T-helper 1 cell (primary cell): ENCODE results near the gene CDH23.

ENCODE experiments used
- DNase-seq, 5 donors: peaks; one replicate each; pipeline ENCODE4 v3.0.0-alpha.2; 2012 to 2020

Gene CDH23

GRCh38 chr10:71806704-71807556 is 410.2 kb downstream of the CDH23 start:
- DNase-seq, result no peak

GRCh38 chr10:71807557-71808510 is 411.1 kb downstream of the CDH23 start:
- no peak for DNase-seq

- DNase-seq, result no peak
Observed at GRCh38 chr10:71809628-71810027, 412.9 kb downstream of the CDH23 start.

GRCh38 chr10:71810048-71810750 is 413.5 kb downstream of the CDH23 start:
- DNase-seq, result no peak

- no peak for DNase-seq
Observed at GRCh38 chr10:71811351-71811750, 414.6 kb downstream of the CDH23 start.

- peak; percentile 51 to 77 (median 67) for DNase-seq
Observed at GRCh38 chr10:71812016-71812912, 415.5 kb downstream of the CDH23 start.

GRCh38 chr10:71812913-71813590 is 416.3 kb downstream of the CDH23 start:
- no peak for DNase-seq

- no peak for DNase-seq
Observed at GRCh38 chr10:71814922-71815411, 418.2 kb downstream of the CDH23 start.

- no peak for DNase-seq
Observed at GRCh38 chr10:71815515-71816130, 418.9 kb downstream of the CDH23 start.

GRCh38 chr10:71816421-71816851 is 419.7 kb downstream of the CDH23 start:
- no peak for DNase-seq

GRCh38 chr10:71816936-71817618 is 420.4 kb downstream of the CDH23 start:
- DNase-seq, result no peak

GRCh38 chr10:71817831-71818655 is 421.3 kb downstream of the CDH23 start:
- no peak for DNase-seq

GRCh38 chr10:71818674-71819260 is 422.0 kb downstream of the CDH23 start:
- no peak for DNase-seq

- DNase-seq, result no peak
Observed at GRCh38 chr10:71819441-71819861, 422.7 kb downstream of the CDH23 start.

- DNase-seq, result no peak
Observed at GRCh38 chr10:71819985-71820384, 423.3 kb downstream of the CDH23 start.

- DNase-seq, result no peak
Observed at GRCh38 chr10:71820966-71821365, 424.2 kb downstream of the CDH23 start.

- DNase-seq, result peak in 1 of 5 donors; percentile 13
Observed at GRCh38 chr10:71821909-71822763, 425.4 kb downstream of the CDH23 start.
